Neuronal stem cell (in vitro differentiated cells): ENCODE measurements around the gene CPHXL2.

Experiments
- DNase-seq: peaks from one replicate; pipeline ENCODE4 v3.0.0-alpha.2; 2013; ENCODE audit warnings: low spot score
- H2AFZ ChIP-seq: one replicate; pipeline ENCODE4 v1.6.1; 2013; ENCODE audit warnings: mild to moderate bottlenecking, low read length, inconsistent platforms
- H2AK5ac ChIP-seq: 2 replicates; pipeline ENCODE4 v1.6.1; 2013; ENCODE audit warnings: low read depth, mild to moderate bottlenecking, inconsistent platforms, low read length, moderate library complexity, mixed read lengths
- H2BK120ac ChIP-seq: 2 replicates; pipeline ENCODE4 v1.6.1; 2013; ENCODE audit warnings: low read depth, mild to moderate bottlenecking, inconsistent platforms, low read length, moderate library complexity, mixed read lengths
- H2BK12ac ChIP-seq: one replicate; pipeline ENCODE4 v1.6.1; 2013; ENCODE audit warnings: low read length, inconsistent platforms
- H2BK15ac ChIP-seq: 2 replicates; pipeline ENCODE4 v1.6.1; 2013; ENCODE audit warnings: mild to moderate bottlenecking, low read length, inconsistent platforms, mixed read lengths
- H2BK5ac ChIP-seq: one replicate; pipeline ENCODE4 v1.6.1; 2013; ENCODE audit warnings: inconsistent platforms, mild to moderate bottlenecking, low read length, moderate library complexity
- H3K14ac ChIP-seq: one replicate; pipeline ENCODE4 v1.6.1; 2013; ENCODE audit warnings: low read length, inconsistent platforms
- H3K18ac ChIP-seq: 2 replicates; pipeline ENCODE4 v1.6.1; 2013; ENCODE audit warnings: low read length, inconsistent platforms
- H3K23ac ChIP-seq: 2 replicates; pipeline ENCODE4 v1.6.1; 2013; ENCODE audit warnings: low read depth, mild to moderate bottlenecking, mixed read lengths, low read length, inconsistent platforms; ENCODE audit not compliant: poor library complexity
- H3K27ac ChIP-seq: replicated peaks from 3 replicates; pipeline ENCODE4 v1.5.1; 2013; ENCODE audit warnings: low read length, inconsistent platforms
- H3K27me3 ChIP-seq, 3 experiments: 2 replicates each; pipeline ENCODE4 v1.6.1; 2013; ENCODE audit warnings: low read length in 3 of 3, mild to moderate bottlenecking in 2 of 3, inconsistent platforms in 1 of 3, low read depth in 1 of 3, mixed read lengths in 1 of 3, moderate library complexity in 1 of 3; ENCODE audit not compliant: control insufficient read depth in 3 of 3, insufficient read depth in 3 of 3
- H3K36me3 ChIP-seq, 2 donors: replicated peaks in 1 of 2; 2 replicates each; pipeline ENCODE4 v1.6.1; 2013; ENCODE audit warnings: low read length in 2 of 2; ENCODE audit not compliant: control insufficient read depth in 2 of 2, insufficient read depth in 2 of 2
- H3K4ac ChIP-seq: 2 replicates; pipeline ENCODE4 v1.6.1; 2013; ENCODE audit warnings: inconsistent platforms, mild to moderate bottlenecking, low read length, moderate library complexity
- H3K4me1 ChIP-seq, 2 donors: 1 replicate in 1 of 2; 2 replicates in 1 of 2; pipeline ENCODE4 v1.6.1; 2013; ENCODE audit warnings: low read length in 2 of 2, low read depth in 1 of 2; ENCODE audit not compliant: control insufficient read depth in 2 of 2, insufficient read depth in 1 of 2
- H3K4me2 ChIP-seq: one replicate; pipeline ENCODE4 v1.6.1; 2013; ENCODE audit warnings: mild to moderate bottlenecking, low read length, inconsistent platforms; ENCODE audit not compliant: insufficient read depth, poor library complexity, severe bottlenecking
- H3K4me3 ChIP-seq, 2 donors: 2 replicates each; pipeline ENCODE4 v1.5.1; 2013; ENCODE audit warnings: low read length in 2 of 2, mild to moderate bottlenecking in 2 of 2, inconsistent platforms in 1 of 2, moderate library complexity in 1 of 2
- H3K79me1 ChIP-seq: one replicate; pipeline ENCODE4 v1.6.1; 2013; ENCODE audit warnings: low read depth, mild to moderate bottlenecking, inconsistent platforms, low read length, moderate library complexity
- H3K9ac ChIP-seq: one replicate; pipeline ENCODE4 v1.6.1; 2013; ENCODE audit warnings: mild to moderate bottlenecking, low read depth, low read length, inconsistent platforms; ENCODE audit not compliant: poor library complexity
- H3K9me3 ChIP-seq, 2 donors: replicated peaks in 1 of 2; 2 replicates each; pipeline versions ENCODE3 to v1.6.1; 2013; ENCODE audit warnings: low read length in 2 of 2, mild to moderate bottlenecking in 2 of 2, inconsistent platforms in 1 of 2, low read depth in 1 of 2, mixed read lengths in 1 of 2, moderate library complexity in 1 of 2; ENCODE audit not compliant: control insufficient read depth in 2 of 2, insufficient read depth in 1 of 2
- H4K8ac ChIP-seq: one replicate; pipeline ENCODE4 v1.6.1; 2013; ENCODE audit warnings: low read depth, mild to moderate bottlenecking, inconsistent platforms, low read length, moderate library complexity
- H4K91ac ChIP-seq: one replicate; pipeline ENCODE4 v1.6.1; 2013; ENCODE audit warnings: low read length, low read depth, mild to moderate bottlenecking, inconsistent platforms; ENCODE audit not compliant: poor library complexity
- WGBS, 2 donors: extraction: QIAGEN DNeasy Blood & Tissue Kit; methylation state at CpG; one replicate each; pipeline ENCODE4 v1.1.7; 2013; ENCODE audit warnings: missing lambda C conversion rate in 2 of 2, mixed read lengths in 1 of 2; ENCODE audit not compliant: insufficient read length in 2 of 2, insufficient replicate concordance in 1 of 2; ENCODE audit errors: extremely low coverage in 2 of 2; 5-methylcytosine and 5-hydroxymethylcytosine counted together

The CPHXL2 gene

DNA sequence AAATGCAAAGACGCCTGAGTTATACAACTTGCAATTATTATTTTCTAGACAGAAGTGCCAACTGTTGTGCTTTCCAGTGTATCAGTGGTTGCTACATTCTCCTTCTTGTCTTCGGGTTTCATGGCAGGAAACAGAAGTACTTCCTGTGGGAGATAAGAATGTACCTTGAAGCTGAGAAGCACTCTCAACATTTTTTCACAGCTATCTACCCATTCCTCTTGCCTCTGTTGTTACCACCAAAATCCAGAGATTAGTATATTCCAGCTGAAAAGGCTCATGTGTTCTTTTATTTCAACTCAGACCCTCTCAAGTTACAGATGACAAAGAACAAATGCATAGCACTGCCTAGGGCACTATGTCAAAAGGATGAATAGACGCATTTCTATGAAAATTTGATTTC lies 49.0 kb downstream of the CPHXL2 start:
- no peak overlapping the region for H3K23ac ChIP-seq
- no peak overlapping the region for H3K27ac ChIP-seq
- H3K4me2 ChIP-seq: no peak overlapping the region
- H2BK12ac ChIP-seq: no peak overlapping the region
- WGBS, 2 donors: no CpG with 5 or more reads among the region's 3 CpGs
- no peak overlapping the region for H3K18ac ChIP-seq
- H3K9ac ChIP-seq: no peak overlapping the region
- H3K27me3 ChIP-seq: no peaks in the 10 kb centered on the region
- no peak overlapping the region for H3K4ac ChIP-seq
- no peaks in the 10 kb centered on the region for H3K9me3 ChIP-seq
- no peaks in the 10 kb centered on the region for H3K79me1 ChIP-seq
- DNase-seq: no peak
- H3K4me3 ChIP-seq: no peak overlapping the region
- no peak overlapping the region for H2AFZ ChIP-seq
- no peaks in the 10 kb centered on the region for H3K4me1 ChIP-seq
- H2BK15ac ChIP-seq: no peak overlapping the region
- H3K36me3 ChIP-seq: peaks cover 54 to 72% of the 10 kb centered on the region in 2 donors
- no peak overlapping the region for H4K91ac ChIP-seq
- H2BK120ac ChIP-seq: no peak overlapping the region
- H4K8ac ChIP-seq: no peak overlapping the region
- no peak overlapping the region for H2AK5ac ChIP-seq
- no peak overlapping the region for H2BK5ac ChIP-seq
- H3K14ac ChIP-seq: no peak overlapping the region

- Histone ChIP-seq H4K8ac (no peak overlapping the region), H3K9me3 (no peaks in the 10 kb centered on the region), H2BK5ac (no peak overlapping the region), H3K9ac (no peak overlapping the region), H3K4me2 (no peak overlapping the region), H2BK12ac (no peak overlapping the region), H3K18ac (no peak overlapping the region), H3K4ac (no peak overlapping the region), H2BK15ac (no peak overlapping the region), H2AFZ (no peak overlapping the region), H3K27ac (no peak overlapping the region), H2BK120ac (no peak overlapping the region), H3K79me1 (no peaks in the 10 kb centered on the region), H3K14ac (no peak overlapping the region), H2AK5ac (no peak overlapping the region), H3K4me1 (no peaks in the 10 kb centered on the region), H3K23ac (no peak overlapping the region), H3K36me3 (peaks cover 46 to 63% of the 10 kb centered on the region in 2 donors), H4K91ac (no peak overlapping the region), H3K27me3 (no peaks in the 10 kb centered on the region), H3K4me3 (no peak overlapping the region)
- WGBS, 2 donors: no CpG with 5 or more reads among the region's 4 CpGs
- no peak for DNase-seq
Observed at GRCh38 chr16:75626806-75627205, 50.0 kb downstream of the CPHXL2 start.

DNA sequence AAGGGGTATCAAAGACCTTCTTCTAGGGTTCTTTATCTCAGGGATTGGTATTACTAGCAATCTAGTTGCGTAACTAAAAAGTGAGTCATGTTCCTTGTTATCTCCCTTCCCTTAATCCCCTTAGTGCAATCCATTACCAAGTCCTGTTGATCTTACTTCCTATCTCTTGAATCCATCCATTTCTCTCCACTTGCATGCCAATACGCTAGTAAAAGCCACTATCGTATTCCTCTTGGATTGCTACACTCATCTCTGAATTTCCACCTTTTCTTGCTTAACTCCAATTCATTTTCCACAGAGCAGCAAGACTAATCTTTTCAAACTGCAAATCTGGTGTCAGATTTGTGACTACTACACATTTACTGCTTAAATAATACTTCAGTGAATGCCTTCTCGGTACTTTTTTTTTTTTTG lies 51.9 kb downstream of the CPHXL2 start:
- Histone ChIP-seq H2BK120ac (no peak overlapping the region), H3K4me1 (peaks cover 0 to 3% of the 10 kb centered on the region in 2 donors), H3K79me1 (no peaks in the 10 kb centered on the region), H3K4me3 (no peak overlapping the region), H3K9me3 (no peaks in the 10 kb centered on the region), H3K14ac (no peak overlapping the region), H2BK15ac (no peak overlapping the region), H2BK5ac (no peak overlapping the region), H3K27me3 (no peaks in the 10 kb centered on the region), H2AFZ (no peak overlapping the region), H4K91ac (no peak overlapping the region), H3K9ac (no peak overlapping the region), H3K4me2 (no peak overlapping the region), H3K36me3 (peaks cover 39 to 57% of the 10 kb centered on the region in 2 donors), H2AK5ac (no peak overlapping the region), H3K18ac (no peak overlapping the region), H4K8ac (no peak overlapping the region), H3K4ac (no peak overlapping the region), H2BK12ac (no peak overlapping the region), H3K23ac (no peak overlapping the region), H3K27ac (no peak overlapping the region)
- no peak for DNase-seq
- WGBS, 2 donors: no CpG with 5 or more reads among the region's 4 CpGs

GRCh38 chr16:75622761-75623605 lies 53.8 kb downstream of the CPHXL2 start, which contains the start of gene ADAT1:
TSS of gene ADAT1 (minus strand) at chr16:75623281. CDS start at chr16:75620799, 2,482 bp downstream.
- H4K91ac ChIP-seq: no peak within 1 kb of the TSS

More at GRCh38 chr16:75622761-75623605, 53.8 kb downstream of the CPHXL2 start, which contains the start of gene ADAT1:
- Histone ChIP-seq H3K4me3 (peak within 1 kb of the TSS; percentile 69 to 93), H3K9me3 (no peaks in the 10 kb centered on the region), H3K79me1 (no peaks in the 10 kb centered on the region), H2AK5ac (no peak within 1 kb of the TSS), H3K18ac (peak within 1 kb of the TSS; percentile 89), H3K27ac (peak within 1 kb of the TSS; percentile 69), H3K4ac (no peak within 1 kb of the TSS), H3K36me3 (peaks cover 27 to 57% of the 10 kb centered on the region in 2 donors), H2BK12ac (no peak within 1 kb of the TSS), H3K4me1 (peaks cover 0 to 3% of the 10 kb centered on the region in 2 donors), H3K23ac (peak within 1 kb of the TSS; percentile 32), H2AFZ (peak within 1 kb of the TSS; percentile 89), H3K4me2 (peak within 1 kb of the TSS; percentile 75), H4K8ac (no peak within 1 kb of the TSS), H2BK5ac (no peak within 1 kb of the TSS), H3K27me3 (no peaks in the 10 kb centered on the region), H3K9ac (peak within 1 kb of the TSS; percentile 85), H2BK15ac (no peak within 1 kb of the TSS), H2BK120ac (no peak within 1 kb of the TSS), H3K14ac (no peak within 1 kb of the TSS)
- no CpG with 5 or more reads among the region's 62 CpGs for WGBS, 2 donors
- peak; percentile 99 for DNase-seq
